Heart right ventricle (tissue), 16 donors: ENCODE results near the gene BRAF. TPM values are rescaled to one million over a fixed set of nuclear protein-coding genes. Genes with fewer than 3 reads are reported as not detected.

ENCODE experiments used
- ATAC-seq, 8 donors: fragments of 200-7000 bp; cut with Tn5 transposase; one replicate each; pipeline ENCODE4 v1.9.1; 2020; ENCODE audit warnings: mild to moderate bottlenecking in 8 of 8, moderate library complexity in 8 of 8, moderate number of reproducible peaks in 1 of 8
- DNase-seq, 2 donors: peaks; one replicate each; pipeline ENCODE4 v3.0.0-alpha.2; 2020
- H3K27ac ChIP-seq, 10 donors: fragments of 200-600 bp; sonication (generic) in 2 of 10; one replicate each; pipeline versions ENCODE4 v1.5.0 to v1.8.0; 2020 to 2022; ENCODE audit warnings: mild to moderate bottlenecking in 3 of 10
- H3K27me3 ChIP-seq, 7 donors: fragments of 200-600 bp; one replicate each; pipeline ENCODE4 v1.8.0; 2021 to 2022; ENCODE audit warnings: mild to moderate bottlenecking in 2 of 7
- H3K36me3 ChIP-seq, 9 donors: fragments of 200-600 bp; sonication (generic) in 1 of 9; one replicate each; pipeline versions ENCODE4 v1.5.0 to v1.8.0; 2020 to 2022; ENCODE audit warnings: mild to moderate bottlenecking in 2 of 9
- H3K4me1 ChIP-seq, 9 donors: fragments of 200-600 bp; sonication (generic) in 1 of 9; one replicate each; pipeline versions ENCODE4 v1.5.0 to v1.8.0; 2020 to 2022; ENCODE audit warnings: mild to moderate bottlenecking in 4 of 9
- H3K4me3 ChIP-seq, 10 donors: fragments of 200-600 bp; sonication (generic) in 2 of 10; one replicate each; pipeline versions ENCODE4 v1.5.0 to v1.8.0; 2020 to 2022; ENCODE audit warnings: mild to moderate bottlenecking in 7 of 10, moderate library complexity in 2 of 10
- H3K9me3 ChIP-seq, 11 donors: fragments of 200-600 bp in 10 of 11; sonication (generic) in 2 of 11; one replicate each; pipeline versions ENCODE4 v1.5.0 to v1.8.0; 2013 to 2022; ENCODE audit warnings: mild to moderate bottlenecking in 2 of 11, control low read depth in 1 of 11, moderate library complexity in 1 of 11
- CTCF ChIP-seq, 9 donors: fragments of 200-600 bp; sonication (generic) in 2 of 9; IDR thresholded peaks; one replicate each; pipeline versions ENCODE4 v1.5.0 to v1.8.0; 2021 to 2022; ENCODE audit warnings: antibody characterized with exemption in 9 of 9, mild to moderate bottlenecking in 5 of 9, moderate library complexity in 1 of 9
- WGBS, 2 donors: extraction: QIAGEN DNeasy Blood & Tissue Kit; methylation state at CpG; one replicate each; pipeline ENCODE4 v1.1.7; 2013; ENCODE audit warnings: inconsistent platforms in 1 of 2; 5-methylcytosine and 5-hydroxymethylcytosine counted together
- intact Hi-C, 10 donors: fragments of 100-400 bp; cut with DNase I; formaldehyde crosslinking; loops; one replicate each; pipeline versions ENCODE4 v1.11.1 to v1.14.2; 2022
- polyA plus RNA-seq, 2 donors: library from polyadenylated mRNA; stranded (reverse); fragments of 200-250 nt; gene quantifications; one replicate each; pipeline ENCODE4 v1.2.3, GENCODE V29; 2013
- total RNA-seq, 10 donors: library from RNA; stranded (reverse); fragmentation: NEBNext Ultra II Directional in 3 of 10; extraction: Animal tissue kit (Norgen Biotek cat#: 25700) in 3 of 10; gene quantifications; one replicate each; pipeline versions ENCODE4 v1.2.1 to v1.2.4, GENCODE V29; 2021 to 2023
- donor health status: Arrhythmogenic right ventricular cardiomyopathy.
- donor health status: ischemic (EF 13 %, LVEDD 7.1; RV severe dilation, severe dysfunction).
- donor health status: healthy with polysubstance abuse.
- donor health status: DM: no; HTN: yes; CAD: no.
- donor health status: DM: no; HTN: no; CAD: no.
- donor health status: ischemic (EF 25% LVEDD 6.9; RV normal size, moderate dysfunction).
- donor health status: ischemic (EF 25% LVEDD 5.7; RV mildly dilated, moderate dysfunction).
- donor health status: healthy.
- donor health status: DM: yes; HTN: yes; CAD: no.
- donor health status: Ischemic cardiomyopathy.
- donor health status: ischemic (EF 35%, LVEDD 5.7; RV mildly dilated, moderate dysfunction).
- donor health status: nonischemic (EF 11% LVEDD 7.7; RV severe dilation, severe dysfunction).
- donor health status: DM: yes; HTN: yes; CAD: no.
- donor health status: PGD.
- donor health status: ischemic (EF 29% LVEDD 5.4; RV normal size, mild dysfunction).
- donor health status: nonischemic (EF 23%, LVEDD 6.1; RV moderate dilation, normal function).

Gene BRAF
- total and polyA plus RNA-seq, 12 donors = 3.8 to 36.8 (median 23.2) TPM

DNA sequence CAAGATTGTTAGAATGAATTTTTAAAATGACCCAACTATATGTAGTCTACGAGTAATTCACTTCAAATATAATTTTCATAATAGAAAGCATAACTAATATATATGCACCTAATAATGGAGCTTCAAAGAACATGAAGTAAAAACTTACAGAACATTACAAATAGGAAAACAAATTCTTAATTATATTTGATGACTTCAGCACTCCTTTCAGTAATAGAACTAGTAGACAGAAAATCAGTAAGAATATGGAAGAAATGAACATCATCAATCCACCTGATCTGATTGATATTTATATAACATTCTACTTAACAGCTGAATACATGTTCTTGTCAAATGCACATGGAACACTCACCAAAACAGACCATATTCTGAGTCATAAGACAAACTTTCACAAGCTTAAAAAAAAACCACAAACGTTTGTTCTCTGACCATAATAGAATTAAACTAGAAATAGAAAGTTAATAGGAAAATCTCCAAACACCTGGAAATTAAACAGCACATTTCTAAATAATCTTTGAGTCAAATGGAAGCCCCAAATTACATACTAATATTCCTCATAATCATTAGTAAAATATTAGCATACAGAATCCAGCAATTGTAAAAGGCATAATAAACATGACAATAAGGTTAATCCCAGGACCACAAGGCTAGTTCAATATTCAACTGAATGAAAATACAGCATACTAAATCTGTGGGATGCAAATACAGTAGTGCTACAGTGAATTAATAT lies 48.0 kb downstream of the BRAF start:
- DNase-seq (no peak), ATAC-seq (no peak)
- TF ChIP-seq CTCF (IDR thresholded peaks at IDR 0.05) = no peak
- H3K9me3 ChIP-seq = peaks cover 0 to 14% (median 0%) of the 10 kb centered on the region in 11 donors
- 56 to 60% methylated on average over 2 of the region's 2 CpGs for WGBS, 2 donors
- no peak overlapping the region for H3K4me3 ChIP-seq
- no peak overlapping the region for H3K27ac ChIP-seq
- intact Hi-C loops = no loop called here
- H3K36me3 ChIP-seq = no peaks in the 10 kb centered on the region
- no peaks in the 10 kb centered on the region for H3K27me3 ChIP-seq
- H3K4me1 ChIP-seq = peaks cover 0 to 25% (median 17%) of the 10 kb centered on the region in 9 donors

DNA sequence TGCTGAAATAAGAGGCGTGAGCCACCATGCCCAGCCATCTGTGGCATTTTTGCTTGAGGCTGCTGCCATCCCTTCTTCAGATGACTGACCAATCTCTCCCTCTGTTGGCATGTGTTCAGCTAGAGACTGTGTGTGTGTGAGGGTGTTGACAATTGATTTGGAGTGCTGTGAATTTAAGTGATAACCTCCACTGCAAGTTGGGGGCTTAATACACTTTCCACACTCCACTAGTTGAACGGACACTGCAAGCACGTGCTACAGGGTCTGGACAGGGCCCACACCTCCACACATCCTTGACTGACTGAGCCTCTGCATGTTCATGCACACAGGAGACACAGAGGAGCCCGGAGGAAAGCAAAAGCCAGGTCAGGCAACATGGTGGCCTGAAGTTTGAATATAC lies 51.3 kb downstream of the BRAF start:
- no peak for TF ChIP-seq CTCF (IDR thresholded peaks at IDR 0.05)
- Histone ChIP-seq H3K4me1 (peaks cover 0 to 43% (median 22%) of the 10 kb centered on the region in 9 donors), H3K27me3 (no peaks in the 10 kb centered on the region), H3K27ac (no peak overlapping the region), H3K9me3 (peaks cover 0 to 8% (median 0%) of the 10 kb centered on the region in 11 donors), H3K36me3 (no peaks in the 10 kb centered on the region), H3K4me3 (no peak overlapping the region)
- no peak for DNase-seq
- intact Hi-C loops = no loop called here
- peak in 3 of 8 donors; percentile 52 to 57 (median 55) for ATAC-seq
- 55 to 56% methylated on average over 4 of the region's 4 CpGs for WGBS, 2 donors

- no peak for TF ChIP-seq CTCF (IDR thresholded peaks at IDR 0.05)
- Histone ChIP-seq H3K27me3 (no peaks in the 10 kb centered on the region), H3K27ac (no peak overlapping the region), H3K9me3 (no peaks in the 10 kb centered on the region), H3K4me1 (peaks cover 0 to 30% (median 8%) of the 10 kb centered on the region in 9 donors), H3K4me3 (no peak overlapping the region), H3K36me3 (no peaks in the 10 kb centered on the region)
- intact Hi-C loops = no loop called here
- 56 to 74% methylated on average over 1 of the region's 1 CpG for WGBS, 2 donors
- no peak for ATAC-seq
- DNase-seq = no peak
Measured at GRCh38 chr7:140870003-140870402, 54.7 kb downstream of the BRAF start.

GRCh38 chr7:140869430-140869829 lies 55.3 kb downstream of the BRAF start:
- Histone ChIP-seq H3K27me3 (no peaks in the 10 kb centered on the region), H3K4me3 (no peak overlapping the region), H3K27ac (no peak overlapping the region), H3K36me3 (no peaks in the 10 kb centered on the region), H3K4me1 (peaks cover 0 to 30% (median 8%) of the 10 kb centered on the region in 9 donors), H3K9me3 (no peaks in the 10 kb centered on the region)
- WGBS, 2 donors = 97 to 99% methylated on average over 8 of the region's 8 CpGs
- intact Hi-C loops = no loop called here
- ATAC-seq (no peak), DNase-seq (no peak)
- no peak for TF ChIP-seq CTCF (IDR thresholded peaks at IDR 0.05)
